PFSK-1 (cell line): ENCODE data around the gene OTOP1.

Experiments used
- POLR2AphosphoS5 ChIP-seq: IDR thresholded peaks from 2 replicates; pipeline ENCODE4 v1.6.1; 2012; ENCODE audit warnings: low read depth, mild to moderate bottlenecking, control low read depth, low read length, moderate library complexity
- SIN3A ChIP-seq: IDR thresholded peaks from 2 replicates; pipeline ENCODE4 v1.6.1; 2012; ENCODE audit warnings: mild to moderate bottlenecking, low read length, moderate library complexity, borderline replicate concordance; ENCODE audit not compliant: insufficient read depth

DNA sequence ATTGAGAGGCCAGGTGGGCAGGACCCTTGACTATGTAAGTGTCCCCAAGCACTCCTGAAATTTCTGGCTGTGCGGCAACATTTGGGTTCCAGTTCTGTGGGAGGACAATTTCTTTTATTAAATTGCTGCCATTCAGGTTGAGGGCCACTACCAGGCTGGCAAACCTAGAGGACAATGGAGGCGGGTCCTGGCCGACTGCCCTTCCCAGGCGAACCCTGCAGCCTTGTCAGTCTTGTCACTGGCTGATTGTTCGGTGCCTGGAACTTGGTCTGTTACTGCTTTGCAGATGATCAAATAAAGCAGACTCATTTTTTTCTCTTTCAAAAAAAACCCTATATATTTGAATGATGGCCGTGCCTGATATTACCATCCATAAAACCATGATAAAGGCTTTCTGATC, 27.9 kb upstream of the OTOP1 start:
- no peak for TF ChIP-seq POLR2AphosphoS5
- no peak for TF ChIP-seq SIN3A
